Effector memory CD4-positive, alpha-beta T cell (primary cell): ENCODE results near the gene TMEM140.
"Not testable (repeated sequence)": the region's sequence is repeated elsewhere in the genome, so short reads cannot be mapped to it uniquely, and the experiment has no call there.

Experiments used
- DNase-seq, 3 donors: peaks; one replicate each; pipeline ENCODE4 v3.0.0-alpha.2; 2020
- H3K27ac ChIP-seq: 2 replicates; pipeline ENCODE4 v1.7.0; 2013; ENCODE audit warnings: mild to moderate bottlenecking, low read length, moderate library complexity; ENCODE audit not compliant: insufficient read depth, poor library complexity, severe bottlenecking
- H3K27me3 ChIP-seq: replicated peaks from 2 replicates; pipeline ENCODE4 v1.7.0; 2013; ENCODE audit warnings: mild to moderate bottlenecking, low read length; ENCODE audit not compliant: insufficient read depth, control insufficient read depth, poor library complexity, severe bottlenecking
- H3K36me3 ChIP-seq: 2 replicates; pipeline ENCODE4 v1.7.0; 2013; ENCODE audit warnings: mild to moderate bottlenecking, low read length, moderate library complexity; ENCODE audit not compliant: control insufficient read depth, insufficient read depth
- H3K4me1 ChIP-seq: 2 replicates; pipeline ENCODE4 v1.7.0; 2013; ENCODE audit warnings: low read length, mild to moderate bottlenecking; ENCODE audit not compliant: control insufficient read depth, insufficient read depth, poor library complexity, severe bottlenecking
- H3K4me3 ChIP-seq: 2 replicates; pipeline ENCODE4 v1.7.0; 2013; ENCODE audit warnings: low read length, low read depth, mild to moderate bottlenecking; ENCODE audit not compliant: insufficient read depth, poor library complexity, severe bottlenecking
- H3K9me3 ChIP-seq: 2 replicates; pipeline ENCODE4 v1.7.0; 2013; ENCODE audit warnings: mild to moderate bottlenecking, low read length, moderate library complexity; ENCODE audit not compliant: control insufficient read depth

The TMEM140 gene

GRCh38 chr7:135124631-135125030, 23.2 kb upstream of the TMEM140 start:
- not testable (repeated sequence) for DNase-seq, H3K4me1 ChIP-seq, H3K9me3 ChIP-seq, H3K27ac ChIP-seq, H3K36me3 ChIP-seq, H3K4me3 ChIP-seq, H3K27me3 ChIP-seq

GRCh38 chr7:135128931-135129330, 18.9 kb upstream of the TMEM140 start:
- H3K27me3 ChIP-seq = no peaks in the 10 kb centered on the region
- no peak overlapping the region for H3K27ac ChIP-seq
- no peak for DNase-seq
- no peaks in the 10 kb centered on the region for H3K36me3 ChIP-seq
- no peaks in the 10 kb centered on the region for H3K4me1 ChIP-seq
- no peak overlapping the region for H3K4me3 ChIP-seq
- H3K9me3 ChIP-seq = no peaks in the 10 kb centered on the region

GRCh38 chr7:135129579-135129978, 18.3 kb upstream of the TMEM140 start:
- Histone ChIP-seq H3K9me3 (no peaks in the 10 kb centered on the region), H3K4me1 (no peaks in the 10 kb centered on the region), H3K36me3 (no peaks in the 10 kb centered on the region), H3K27ac (no peak overlapping the region), H3K4me3 (no peak overlapping the region), H3K27me3 (no peaks in the 10 kb centered on the region)
- no peak for DNase-seq

- Histone ChIP-seq H3K36me3 (no peaks in the 10 kb centered on the region), H3K9me3 (no peaks in the 10 kb centered on the region), H3K27me3 (no peaks in the 10 kb centered on the region), H3K27ac (no peak overlapping the region), H3K4me3 (no peak overlapping the region), H3K4me1 (peaks cover 14% of the 10 kb centered on the region)
- no peak for DNase-seq
Observed at GRCh38 chr7:135143885-135144668, 3.8 kb upstream of the TMEM140 start.

- no peak for DNase-seq
- Histone ChIP-seq H3K4me1 (peaks cover 14% of the 10 kb centered on the region), H3K9me3 (no peaks in the 10 kb centered on the region), H3K36me3 (peaks cover 6% of the 10 kb centered on the region), H3K27me3 (no peaks in the 10 kb centered on the region), H3K4me3 (peak overlapping the region; percentile 64), H3K27ac (peak overlapping the region; percentile 84)
Observed at GRCh38 chr7:135147341-135147898, 452 bp upstream of the TMEM140 start.

- Histone ChIP-seq H3K4me3 (no peak overlapping the region), H3K9me3 (no peaks in the 10 kb centered on the region)
Observed at GRCh38 chr7:135150072-135150782, 2.4 kb downstream of the TMEM140 start.

GRCh38 chr7:135151132-135151531, 3.3 kb downstream of the TMEM140 start:
- H3K9me3 ChIP-seq = peaks cover 7% of the 10 kb centered on the region
- H3K4me1 ChIP-seq = peaks cover 11% of the 10 kb centered on the region
- H3K4me3 ChIP-seq = no peak overlapping the region
- DNase-seq = no peak
- H3K36me3 ChIP-seq = peaks cover 9% of the 10 kb centered on the region
- H3K27me3 ChIP-seq = no peaks in the 10 kb centered on the region
- no peak overlapping the region for H3K27ac ChIP-seq

More at GRCh38 chr7:135150072-135150782, 2.4 kb downstream of the TMEM140 start:
- Histone ChIP-seq H3K4me1 (peaks cover 14% of the 10 kb centered on the region), H3K36me3 (peaks cover 9% of the 10 kb centered on the region), H3K27ac (no peak overlapping the region), H3K27me3 (no peaks in the 10 kb centered on the region)
- DNase-seq = no peak

GRCh38 chr7:135151533-135151932, 3.7 kb downstream of the TMEM140 start:
- H3K36me3 ChIP-seq = peaks cover 9% of the 10 kb centered on the region
- peaks cover 7% of the 10 kb centered on the region for H3K9me3 ChIP-seq
- no peaks in the 10 kb centered on the region for H3K27me3 ChIP-seq
- H3K27ac ChIP-seq = no peak overlapping the region
- no peak overlapping the region for H3K4me3 ChIP-seq
- peaks cover 7% of the 10 kb centered on the region for H3K4me1 ChIP-seq
- no peak for DNase-seq

- no peak for DNase-seq
- Histone ChIP-seq H3K27ac (no peak overlapping the region), H3K4me3 (no peak overlapping the region), H3K9me3 (peaks cover 10% of the 10 kb centered on the region), H3K36me3 (peaks cover 9% of the 10 kb centered on the region), H3K27me3 (no peaks in the 10 kb centered on the region), H3K4me1 (no peaks in the 10 kb centered on the region)
Observed at GRCh38 chr7:135152442-135152841, 4.6 kb downstream of the TMEM140 start.

- no peak for DNase-seq
- Histone ChIP-seq H3K36me3 (peaks cover 9% of the 10 kb centered on the region), H3K9me3 (peaks cover 10% of the 10 kb centered on the region), H3K4me3 (no peak overlapping the region), H3K27ac (no peak overlapping the region), H3K27me3 (no peaks in the 10 kb centered on the region), H3K4me1 (peaks cover 9% of the 10 kb centered on the region)
Observed at GRCh38 chr7:135154734-135155133, 6.9 kb downstream of the TMEM140 start.
